HUDEP-2 (cell line): ENCODE results near the gene FILIP1L.

Source experiments
- DNase-seq, 76 experiments: peaks; one replicate each; lab custom pipeline; 2025; ENCODE audit not compliant: unreplicated experiment in 76 of 76; lab: John Stamatoyannopoulos, UW

The FILIP1L gene

GRCh38 chr3:100125161-100125938 is 11.0 kb upstream of the FILIP1L start:
- no peak for DNase-seq

- DNase-seq, result no peak
Observed at GRCh38 chr3:100124201-100124761, 10.0 kb upstream of the FILIP1L start.

DNA sequence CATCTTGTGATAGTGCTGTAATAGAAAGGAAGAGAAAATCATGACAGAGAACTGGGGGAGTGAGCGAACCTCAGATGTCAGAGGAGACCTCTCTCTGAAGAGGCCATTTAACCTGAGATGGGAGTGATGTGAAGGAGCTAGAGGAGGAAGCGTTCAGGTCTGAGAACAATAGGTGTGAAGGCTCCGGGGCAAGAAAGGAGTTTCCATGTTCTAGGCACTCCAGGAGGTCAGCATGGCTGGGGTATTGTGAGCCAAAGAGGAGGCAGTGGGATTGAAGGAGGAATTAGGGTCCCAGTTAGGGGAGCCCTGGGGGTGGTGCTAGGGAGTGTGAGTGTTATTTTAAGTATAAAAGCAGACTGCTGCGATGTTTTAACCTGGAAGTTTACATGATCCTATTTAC is 8.8 kb upstream of the FILIP1L start:
- DNase-seq, result no peak

DNA sequence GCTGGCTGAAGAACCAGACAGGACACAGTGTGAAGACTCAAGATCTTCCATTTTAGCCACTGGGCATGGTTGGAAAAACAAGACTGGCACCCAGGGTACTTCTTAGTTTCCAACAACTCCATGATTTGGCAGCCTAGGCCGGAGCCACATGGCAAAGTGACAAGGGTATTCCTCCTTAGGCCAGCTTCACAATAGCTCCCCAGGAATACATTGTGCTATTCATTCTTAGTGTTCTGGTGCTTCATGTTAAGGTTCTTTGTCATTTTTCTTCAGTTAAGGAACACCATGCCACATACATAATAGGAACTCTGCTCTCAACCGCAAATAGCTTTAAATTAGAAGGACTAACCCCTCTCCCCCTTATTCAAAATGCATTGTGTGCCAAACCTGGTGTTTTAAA is 8.0 kb upstream of the FILIP1L start:
- DNase-seq, result no peak

DNA sequence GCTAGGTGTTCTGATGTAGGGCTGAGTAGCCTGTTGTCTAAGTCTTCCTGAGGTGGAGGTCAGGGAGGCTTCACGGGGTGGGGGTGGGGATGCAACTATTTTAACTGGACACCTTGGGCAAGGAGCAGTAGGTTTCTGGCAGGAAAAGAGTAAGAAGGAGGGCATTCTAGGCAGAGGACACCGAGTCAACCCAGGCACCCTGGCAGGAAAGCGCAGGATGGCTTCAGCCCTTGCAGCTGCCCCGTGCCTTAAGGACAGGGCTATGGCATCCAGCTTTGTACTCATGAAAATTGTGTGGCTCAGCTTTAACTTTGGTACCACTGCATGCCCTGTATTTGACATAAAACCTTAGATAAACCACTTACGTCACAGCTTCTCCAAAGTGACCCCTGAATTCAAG is 6.4 kb upstream of the FILIP1L start:
- no peak for DNase-seq

DNA sequence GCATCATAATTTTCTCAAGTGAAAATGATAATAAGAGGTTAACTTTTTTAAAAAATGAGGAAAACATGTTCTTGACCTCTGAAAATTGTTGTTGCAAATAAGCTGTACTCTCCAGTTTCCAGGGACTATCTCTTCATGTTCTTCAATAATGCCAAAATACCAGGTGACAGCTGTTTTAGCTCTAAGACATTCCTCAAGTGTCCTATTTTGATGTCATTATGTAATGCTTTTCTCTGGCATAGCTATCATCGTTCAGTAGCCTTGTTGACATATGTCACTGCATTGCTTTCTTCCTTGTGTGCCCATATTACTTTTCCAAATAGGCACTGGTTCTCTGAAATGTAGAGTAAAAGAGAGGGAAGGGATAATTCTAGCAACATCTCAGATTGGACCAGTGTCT is 5.7 kb upstream of the FILIP1L start:
- no peak for DNase-seq

- DNase-seq, result no peak
Observed at GRCh38 chr3:100117093-100117492, 2.8 kb upstream of the FILIP1L start.

- DNase-seq, result no peak
Observed at GRCh38 chr3:100113723-100114412, 433 bp downstream of the FILIP1L start.

GRCh38 chr3:100111728-100112127 is 2.6 kb downstream of the FILIP1L start:
- no peak for DNase-seq

DNA sequence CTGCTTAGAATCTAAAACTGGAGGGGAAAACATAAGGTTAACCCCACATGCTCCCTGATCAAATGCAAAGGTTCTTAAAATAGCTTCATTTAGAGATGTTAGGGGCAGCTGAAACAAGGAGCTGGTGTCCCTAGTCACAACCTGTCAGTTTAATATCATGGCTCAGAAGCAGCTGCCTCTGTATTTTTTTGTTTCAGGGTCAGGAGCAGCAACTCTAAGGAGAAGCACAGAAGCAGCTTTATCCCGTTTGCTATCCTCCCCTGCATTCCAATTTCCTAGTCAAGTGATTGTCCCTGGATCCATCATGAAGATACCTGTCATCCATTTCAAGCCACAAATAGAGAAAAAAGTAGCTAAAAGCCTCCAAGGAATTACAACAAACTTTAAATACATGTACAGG is 4.1 kb downstream of the FILIP1L start:
- DNase-seq, result no peak

DNA sequence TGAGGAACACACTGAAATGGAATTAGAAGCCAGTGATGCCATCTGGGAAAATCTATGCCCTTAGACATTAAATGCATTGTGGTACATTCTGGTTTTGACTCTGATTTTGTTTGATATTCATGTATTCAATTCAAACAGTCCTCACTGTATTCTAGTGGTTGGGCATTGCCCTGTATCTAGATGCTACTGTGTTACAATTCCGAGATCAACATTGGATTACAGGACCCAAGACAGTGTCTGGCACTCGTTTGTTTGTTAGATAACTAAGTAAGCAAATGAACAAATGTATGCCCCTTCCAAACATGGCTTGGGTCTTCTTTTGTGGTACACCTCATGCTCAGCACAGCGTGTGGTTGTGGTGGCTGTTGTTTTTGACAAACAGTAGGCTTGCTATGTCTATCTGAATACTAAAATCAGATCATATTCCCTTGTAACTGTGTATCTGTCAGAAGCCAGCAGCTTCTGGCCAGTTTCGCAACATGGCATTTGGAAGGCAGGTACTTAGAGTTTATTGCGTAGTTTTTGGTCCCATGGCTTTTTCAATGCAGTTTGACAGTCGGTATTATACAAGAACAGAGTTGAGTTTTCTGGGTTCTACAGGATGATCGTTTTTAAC is 5.7 kb downstream of the FILIP1L start:
- no peak for DNase-seq

DNA sequence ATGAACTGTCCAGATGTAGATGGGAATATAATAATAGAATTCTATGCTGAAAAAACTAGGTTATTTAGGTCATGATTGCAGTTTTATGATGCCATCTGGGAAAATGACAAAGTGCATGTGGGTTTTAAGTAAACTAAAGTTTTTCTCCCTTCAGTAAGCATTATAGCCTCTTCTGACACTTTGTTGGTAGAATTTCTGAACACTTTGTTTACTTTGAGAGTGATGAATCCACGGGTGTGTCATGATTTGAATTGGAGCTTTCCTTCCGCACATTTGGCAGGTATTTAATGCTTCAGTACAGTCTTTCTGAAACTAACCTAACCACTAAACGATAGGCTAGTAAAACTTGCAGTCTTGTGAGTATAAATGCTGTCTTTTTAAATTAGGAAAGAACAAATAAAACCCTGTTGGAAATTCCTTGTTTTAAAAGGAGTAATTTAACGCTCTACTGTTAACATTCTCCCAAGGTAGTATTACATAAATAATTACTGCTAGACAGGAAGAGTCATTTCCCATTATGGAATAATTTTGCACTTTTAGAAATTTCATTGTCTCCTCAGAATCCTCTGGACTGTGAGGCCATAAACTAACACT is 7.0 kb downstream of the FILIP1L start:
- DNase-seq, result no peak

DNA sequence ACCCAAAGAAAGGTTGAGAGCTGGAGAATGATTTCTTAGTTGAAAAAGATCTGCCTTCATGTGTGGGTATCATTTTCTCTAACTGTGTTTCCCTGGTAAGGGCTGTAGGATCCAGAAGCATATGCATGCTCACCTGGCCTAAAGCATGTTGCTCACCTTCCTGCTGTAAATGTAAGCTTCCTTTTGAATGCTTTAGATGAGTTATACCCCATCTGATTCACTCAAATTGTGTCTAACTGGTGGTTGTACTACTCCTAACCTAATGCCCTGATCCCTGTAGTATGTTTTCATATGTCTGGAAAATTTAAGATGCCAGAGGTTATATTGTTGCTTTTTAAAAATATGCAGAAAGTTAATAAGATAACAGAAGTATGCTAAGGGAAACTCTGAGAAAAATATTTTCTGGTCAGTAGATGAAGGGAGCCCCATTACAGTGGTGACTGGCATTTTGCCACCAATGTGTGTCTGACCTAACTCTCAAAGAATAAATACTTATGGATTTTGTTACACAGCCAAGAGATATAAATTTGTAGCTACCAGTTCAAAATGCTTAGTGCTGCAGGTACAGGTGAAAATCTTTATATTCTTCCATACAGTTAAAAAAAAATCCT is 7.7 kb downstream of the FILIP1L start:
- DNase-seq, result no peak

GRCh38 chr3:100106094-100106493 is 8.2 kb downstream of the FILIP1L start:
- no peak for DNase-seq

- DNase-seq, result no peak
Observed at GRCh38 chr3:100105501-100105900, 8.8 kb downstream of the FILIP1L start.

- DNase-seq, result no peak
Observed at GRCh38 chr3:100104817-100105413, 9.4 kb downstream of the FILIP1L start.

DNA sequence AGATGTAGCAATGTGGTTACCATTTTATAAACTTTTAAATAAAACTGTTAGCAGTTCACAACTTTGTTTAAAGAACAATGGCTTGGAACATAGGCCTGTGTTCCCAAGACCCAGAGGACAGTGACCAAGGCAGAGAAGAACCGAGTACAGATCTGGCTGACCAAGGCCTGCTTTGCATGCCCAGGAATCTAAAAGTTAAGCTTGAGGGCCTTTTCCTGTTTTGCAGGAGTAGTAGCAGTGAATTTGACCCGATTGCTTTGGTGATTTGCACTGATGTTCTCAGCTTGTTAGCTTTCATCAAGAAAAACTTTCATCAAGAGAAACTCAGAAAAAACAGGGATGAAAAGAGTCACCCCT is 9.9 kb downstream of the FILIP1L start:
- no peak for DNase-seq

- DNase-seq, result no peak
Observed at GRCh38 chr3:100103558-100104441, 10.5 kb downstream of the FILIP1L start.

GRCh38 chr3:100102757-100103156 is 11.5 kb downstream of the FILIP1L start:
- no peak for DNase-seq

GRCh38 chr3:100100425-100100824 is 13.9 kb downstream of the FILIP1L start:
- DNase-seq, result no peak
